Calu3 (cell line): ENCODE data around the gene S1PR3. TPM values are rescaled to one million over a fixed set of nuclear protein-coding genes. Genes with fewer than 3 reads are reported as not detected.

ENCODE experiments used
- BruUV-seq: library from RNA; stranded (reverse); fragments of 400-500 nt; replicated peaks from 2 replicates; lab custom pipeline; 2021; lab: Mats Ljungman, UMichigan
- CTCF ChIA-PET: fragments of 300-600 bp; sonication (Branson Sonifier 250); formaldehyde crosslinking; loops from one replicate; lab custom pipeline; 2022; ENCODE audit warnings: antibody characterized with exemption; lab: Charles Lee
- DNase-seq: peaks from one replicate; pipeline ENCODE4 v3.0.0; 2022
- H3K27ac Mint-ChIP-seq: one replicate; pipeline ENCODE4 v1.8.0; 2022; ENCODE audit warnings: mixed read lengths; ENCODE audit not compliant: unreplicated experiment
- H3K27me3 Mint-ChIP-seq: one replicate; pipeline ENCODE4 v1.8.0; 2022; ENCODE audit warnings: mixed read lengths; ENCODE audit not compliant: unreplicated experiment
- H3K36me3 Mint-ChIP-seq: one replicate; pipeline ENCODE4 v1.8.0; 2022; ENCODE audit warnings: mild to moderate bottlenecking, moderate library complexity, mixed read lengths; ENCODE audit not compliant: insufficient read depth, unreplicated experiment
- H3K4me1 Mint-ChIP-seq: one replicate; pipeline ENCODE4 v1.8.0; 2022; ENCODE audit warnings: mild to moderate bottlenecking, low read depth, mixed read lengths; ENCODE audit not compliant: unreplicated experiment
- H3K4me3 Mint-ChIP-seq: one replicate; pipeline ENCODE4 v1.8.0; 2022; ENCODE audit warnings: mild to moderate bottlenecking, low read depth, moderate library complexity, mixed read lengths; ENCODE audit not compliant: unreplicated experiment
- H3K9me3 Mint-ChIP-seq: one replicate; pipeline ENCODE4 v1.8.0; 2022; ENCODE audit warnings: low read depth, mixed read lengths; ENCODE audit not compliant: unreplicated experiment
- CTCF ChIP-seq: fragments of 200-600 bp; IDR thresholded peaks from one replicate; pipeline ENCODE4 v1.8.0; 2022; ENCODE audit warnings: antibody characterized with exemption; ENCODE audit not compliant: unreplicated experiment
- intact Hi-C: fragments of 100-400 bp; cut with micrococcal nuclease; formaldehyde crosslinking; loops from one replicate; pipeline ENCODE4 v1.10.0; 2022; ENCODE audit not compliant: unreplicated experiment
- total RNA-seq: library from RNA; stranded (reverse); gene quantifications from 2 replicates; pipeline ENCODE4 v1.2.3, GENCODE V29; 2022

The S1PR3 gene
- total RNA-seq, 1 experiment from 2014 or later: 0.66 TPM

GRCh38 chr9:88947581-88948573 is 43.4 kb upstream of the S1PR3 start:
- intact Hi-C loops: no loop called here
- Mint-ChIP-seq H3K36me3 (no peaks in the 10 kb centered on the region), H3K27me3 (peaks cover 12% of the 10 kb centered on the region), H3K4me1 (peaks cover 9% of the 10 kb centered on the region), H3K4me3 (no peak overlapping the region), H3K27ac (no peak overlapping the region), H3K9me3 (no peaks in the 10 kb centered on the region)
- no peak for DNase-seq
- CTCF ChIA-PET: no interaction called here
- no TSS peak for BruUV-seq
- no peak for TF ChIP-seq CTCF

- Mint-ChIP-seq H3K27ac (no peak overlapping the region), H3K4me1 (peaks cover 9% of the 10 kb centered on the region), H3K36me3 (no peaks in the 10 kb centered on the region), H3K9me3 (no peaks in the 10 kb centered on the region), H3K27me3 (no peaks in the 10 kb centered on the region), H3K4me3 (no peak overlapping the region)
- intact Hi-C loops: no loop called here
- no TSS peak for BruUV-seq
- CTCF ChIA-PET: no interaction called here
- no peak for DNase-seq
- no peak for TF ChIP-seq CTCF
Measured at GRCh38 chr9:88949425-88949824, 41.8 kb upstream of the S1PR3 start.

GRCh38 chr9:88949961-88950340 is 41.3 kb upstream of the S1PR3 start:
- no TSS peak for BruUV-seq
- Mint-ChIP-seq H3K36me3 (no peaks in the 10 kb centered on the region), H3K27me3 (no peaks in the 10 kb centered on the region), H3K4me1 (peaks cover 9% of the 10 kb centered on the region), H3K9me3 (no peaks in the 10 kb centered on the region), H3K27ac (no peak overlapping the region), H3K4me3 (no peak overlapping the region)
- DNase-seq: no peak
- no peak for TF ChIP-seq CTCF
- CTCF ChIA-PET: no interaction called here
- intact Hi-C loops: no loop called here

GRCh38 chr9:88950341-88951154 is 40.7 kb upstream of the S1PR3 start:
- Mint-ChIP-seq H3K4me1 (peaks cover 9% of the 10 kb centered on the region), H3K9me3 (no peaks in the 10 kb centered on the region), H3K27ac (no peak overlapping the region), H3K4me3 (no peak overlapping the region), H3K36me3 (no peaks in the 10 kb centered on the region), H3K27me3 (no peaks in the 10 kb centered on the region)
- CTCF ChIA-PET: no interaction called here
- BruUV-seq: no TSS peak
- intact Hi-C loops: no loop called here
- no peak for DNase-seq
- TF ChIP-seq CTCF: no peak
